ENCODE measurements around the gene EVI5L.
"Not testable (repeated sequence)": the region's sequence is repeated elsewhere in the genome, so short reads cannot be mapped to it uniquely, and the experiment has no call there.

Gene EVI5L

DNA sequence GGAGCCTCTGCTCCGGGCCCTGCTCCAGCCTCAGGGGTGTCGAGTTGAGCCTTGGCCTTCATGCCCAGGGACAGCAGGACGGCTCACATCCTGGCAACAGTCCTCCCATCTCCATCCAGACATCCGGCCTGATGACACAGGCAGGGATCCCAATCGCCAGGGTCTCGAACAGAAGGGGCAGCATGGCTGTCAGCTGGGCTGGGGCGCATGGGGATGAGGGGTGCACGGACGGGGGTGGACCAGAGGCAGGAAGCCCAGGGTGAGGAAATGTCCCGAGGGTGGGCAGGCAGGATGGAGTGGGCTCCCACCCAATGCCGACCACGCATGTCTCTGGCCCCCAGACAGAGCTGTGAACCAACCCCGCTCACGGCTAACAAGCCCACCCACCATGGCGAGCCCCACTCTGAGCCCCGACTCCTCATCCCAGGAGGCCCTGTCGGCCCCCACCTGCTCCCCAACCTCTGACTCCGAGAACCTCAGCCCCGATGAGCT lies 16.2 kb downstream of the EVI5L start:
- DNase-seq (ENCODE audit: low read depth), result no peak

DNA sequence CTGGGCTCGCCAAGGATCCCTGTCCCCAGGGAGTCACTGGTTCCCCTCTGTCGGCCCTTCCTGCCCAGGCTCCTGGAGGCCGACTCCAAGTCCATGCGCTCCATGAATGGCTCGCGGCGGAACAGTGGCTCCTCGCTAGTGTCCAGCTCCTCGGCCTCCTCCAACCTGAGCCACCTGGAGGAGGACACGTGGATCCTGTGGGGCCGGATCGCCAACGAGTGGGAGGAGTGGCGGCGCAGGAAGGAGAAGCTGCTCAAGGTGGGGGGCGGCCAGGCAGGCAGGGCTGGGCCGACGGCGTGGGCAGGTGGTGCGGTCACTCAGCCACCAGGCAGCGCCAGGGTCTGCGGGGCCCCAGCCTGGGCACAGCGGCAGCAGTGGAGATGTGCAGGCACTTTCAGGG lies 17.6 kb downstream of the EVI5L start:
- no peak for DNase-seq (ENCODE audit: low read depth)

DNA sequence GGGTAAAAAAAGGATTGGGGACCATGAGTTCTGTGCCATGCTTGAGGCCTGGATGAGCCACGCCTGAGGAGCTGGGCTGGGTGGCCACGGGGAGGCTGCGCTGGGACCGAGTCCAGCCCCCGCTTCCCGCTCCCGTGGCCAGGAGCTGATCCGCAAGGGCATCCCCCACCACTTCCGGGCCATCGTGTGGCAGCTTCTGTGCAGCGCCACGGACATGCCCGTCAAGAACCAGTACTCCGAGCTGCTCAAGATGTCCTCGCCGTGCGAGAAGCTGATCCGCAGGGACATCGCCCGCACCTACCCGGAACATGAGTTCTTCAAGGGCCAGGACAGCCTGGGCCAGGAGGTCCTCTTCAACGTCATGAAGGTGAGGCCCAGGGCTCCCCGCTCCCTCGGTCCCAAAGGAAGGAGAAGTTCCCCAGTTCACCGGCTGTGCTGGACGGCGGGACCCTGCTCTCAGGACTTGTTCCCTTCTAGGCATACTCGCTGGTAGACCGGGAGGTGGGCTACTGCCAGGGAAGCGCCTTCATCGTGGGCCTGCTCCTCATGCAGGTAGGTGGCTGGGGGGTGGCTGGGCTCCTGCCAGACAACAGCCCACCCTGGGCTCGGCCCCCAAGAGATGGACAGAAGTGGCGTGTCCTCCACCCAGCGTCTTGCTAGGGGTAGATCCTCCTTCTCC lies 18.9 kb downstream of the EVI5L start:
- DNase-seq (ENCODE audit: low read depth), result no peak

DNA sequence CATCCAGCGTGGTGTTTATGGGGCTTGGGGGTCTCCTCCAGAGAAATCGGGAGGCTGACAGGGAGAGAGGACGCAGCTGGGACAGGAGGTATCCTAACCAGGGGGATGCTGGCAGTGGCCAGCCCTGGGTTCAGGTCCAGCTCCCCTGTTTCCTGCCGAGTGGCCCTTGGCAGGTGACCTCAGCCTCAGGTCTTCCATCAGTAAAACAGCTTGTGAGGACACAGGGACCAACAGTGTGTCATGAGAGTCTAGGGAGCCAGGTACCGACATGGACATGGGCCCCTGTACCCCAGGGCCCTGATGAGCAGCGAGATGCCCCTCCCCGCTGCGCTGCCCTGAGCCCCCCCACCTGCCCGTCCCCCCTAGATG lies 19.6 kb downstream of the EVI5L start:
- DNase-seq (ENCODE audit: low read depth), result no peak

DNA sequence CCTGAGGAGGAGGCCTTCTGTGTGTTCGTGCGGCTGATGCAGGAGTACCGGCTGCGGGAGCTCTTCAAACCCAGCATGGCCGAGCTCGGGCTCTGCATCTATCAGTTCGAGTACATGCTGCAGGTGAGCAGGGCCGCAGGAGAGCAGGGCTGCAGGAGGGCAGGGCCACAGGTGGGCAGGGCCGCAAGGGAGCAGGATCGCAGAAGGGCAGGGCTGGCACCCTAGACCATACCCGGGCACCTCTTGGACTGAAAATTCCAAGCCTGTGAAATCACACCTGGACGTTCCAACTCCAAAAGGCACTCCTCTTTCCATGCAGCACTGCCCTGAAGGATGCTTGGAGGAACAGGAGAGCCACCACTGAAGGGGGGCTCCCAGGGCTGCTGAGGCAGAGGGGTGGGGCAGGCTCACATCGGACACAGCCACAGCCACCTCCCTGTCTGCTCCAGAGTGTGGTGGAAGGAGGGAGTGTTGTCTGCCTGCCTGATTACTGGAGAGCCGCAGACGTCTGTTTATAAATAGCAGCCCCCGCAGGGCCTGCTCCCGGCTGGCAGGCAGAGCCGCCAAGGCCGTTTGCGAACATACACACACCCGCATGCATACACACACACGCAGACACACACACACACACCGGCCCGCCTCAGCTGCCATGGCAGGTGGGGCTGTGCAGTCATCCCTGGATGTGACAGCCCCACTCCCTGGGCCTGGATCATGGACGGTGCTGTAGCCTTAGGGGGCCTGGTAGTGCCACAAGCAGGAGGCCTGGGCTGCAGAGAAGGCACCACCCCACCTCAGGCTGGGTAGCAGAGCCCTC lies 20.2 kb downstream of the EVI5L start:
- peak; percentile 51 for DNase-seq (ENCODE audit: low read depth)

DNA sequence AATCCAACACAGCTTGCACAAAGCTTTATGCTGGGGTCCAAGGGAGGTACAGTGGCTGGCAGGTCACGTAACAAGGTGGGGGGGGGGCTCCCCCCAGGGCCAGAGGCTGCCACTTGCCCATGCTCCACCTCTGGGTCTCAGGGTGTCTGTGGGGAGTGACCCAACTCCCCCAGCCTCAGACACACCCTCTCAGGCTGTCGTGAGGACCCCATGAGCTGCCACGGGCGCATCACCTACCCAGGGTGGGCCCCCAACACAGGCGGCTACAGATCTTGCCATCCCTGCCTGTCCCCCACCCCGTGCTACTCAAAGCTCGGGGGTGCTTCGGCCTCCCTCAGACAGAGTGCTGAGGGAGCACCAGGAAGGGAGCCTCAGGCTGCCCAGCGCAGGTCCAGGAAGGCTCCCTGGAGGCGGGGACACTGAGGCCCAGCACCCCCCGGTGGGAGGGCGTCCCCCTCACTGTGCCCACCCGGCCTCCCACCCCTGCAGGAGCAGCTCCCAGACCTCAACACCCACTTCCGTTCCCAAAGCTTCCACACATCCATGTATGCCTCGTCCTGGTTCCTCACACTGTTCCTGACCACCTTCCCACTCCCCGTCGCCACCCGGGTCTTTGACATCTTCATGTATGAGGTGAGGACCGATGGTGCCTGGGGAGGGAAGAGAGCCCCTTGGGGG lies 21.1 kb downstream of the EVI5L start:
- no peak for DNase-seq (ENCODE audit: low read depth)

DNA sequence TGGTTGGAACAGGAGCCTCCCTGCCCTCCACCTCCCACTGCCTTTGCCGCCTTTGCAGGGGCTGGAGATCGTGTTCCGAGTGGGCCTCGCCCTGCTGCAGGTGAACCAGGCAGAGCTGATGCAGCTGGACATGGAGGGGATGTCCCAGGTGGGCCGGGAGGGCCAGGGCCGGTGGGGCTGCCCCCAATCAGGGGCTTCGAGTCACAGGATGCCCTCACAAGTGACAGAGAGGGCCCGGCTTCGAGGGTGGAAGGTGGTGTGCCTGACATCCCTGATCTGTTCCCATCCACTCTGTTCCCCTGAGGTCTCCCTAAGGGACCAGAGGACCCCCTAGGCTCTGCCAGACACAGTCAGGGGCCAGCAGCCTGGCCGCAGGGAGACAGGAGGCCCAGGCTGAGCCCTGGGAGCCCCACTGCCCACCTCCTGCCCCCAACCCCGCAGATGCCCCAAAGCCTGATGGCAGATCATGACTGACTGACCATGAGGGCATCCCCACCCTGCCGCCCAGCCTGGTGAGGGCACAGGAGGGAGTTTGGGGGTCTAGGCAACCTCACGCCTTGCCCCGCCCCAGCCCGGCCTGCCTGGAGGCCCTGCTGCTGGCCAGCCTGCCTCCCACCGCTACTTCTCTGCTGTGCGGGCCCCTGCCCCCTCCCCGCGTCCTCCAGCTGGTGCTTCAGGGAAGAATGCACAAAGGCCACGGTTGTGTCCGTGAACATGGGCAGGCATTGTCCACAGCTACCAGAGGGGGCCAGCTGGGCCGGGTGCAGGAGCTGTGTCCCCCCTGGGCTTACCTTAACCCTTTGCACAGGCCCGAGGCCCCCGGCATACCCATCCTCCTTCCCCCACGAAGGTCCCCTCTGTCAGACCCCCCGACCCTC lies 21.8 kb downstream of the EVI5L start:
- no peak for DNase-seq (ENCODE audit: low read depth)

DNA sequence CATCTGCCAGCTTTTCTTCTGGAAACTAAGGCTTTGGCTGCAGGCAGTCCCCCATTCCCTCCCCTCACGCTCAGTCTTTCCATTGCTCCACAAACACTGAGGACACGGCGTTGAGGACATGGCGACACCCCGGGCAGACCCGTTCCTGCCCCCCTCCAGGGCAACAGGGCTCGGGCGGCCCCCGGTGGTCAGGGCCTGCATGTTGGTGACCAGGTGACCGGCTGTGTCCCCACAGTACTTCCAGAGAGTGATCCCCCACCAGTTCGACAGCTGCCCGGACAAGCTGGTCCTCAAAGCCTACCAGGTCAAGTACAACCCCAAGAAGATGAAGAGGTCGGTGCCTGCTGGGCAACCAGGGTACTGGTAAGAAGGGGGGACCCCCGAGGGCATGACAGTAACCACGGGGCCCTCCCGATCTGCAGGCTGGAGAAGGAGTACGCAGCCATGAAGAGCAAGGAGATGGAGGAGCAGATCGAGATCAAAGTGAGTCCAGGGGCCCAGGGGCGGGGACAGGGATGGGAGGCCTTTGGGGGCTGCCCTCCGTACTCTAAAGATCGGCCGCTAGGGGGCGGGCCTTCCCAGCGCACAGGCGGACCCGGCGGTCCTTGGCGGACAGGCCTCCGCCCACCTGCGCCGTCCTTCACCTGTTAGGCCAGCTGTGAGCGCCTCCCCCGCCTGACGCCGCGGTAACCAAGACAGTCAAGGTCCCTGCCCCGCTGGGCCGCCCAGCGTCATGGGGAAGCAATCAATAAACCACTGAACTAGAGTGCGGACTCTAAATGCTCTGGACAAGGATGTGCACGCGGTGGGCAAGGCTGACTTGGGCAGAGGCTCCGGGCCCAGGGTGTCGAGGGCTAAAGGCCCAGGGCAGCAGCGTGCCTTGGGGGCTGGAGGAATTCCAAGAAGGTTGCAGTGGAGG lies 23.1 kb downstream of the EVI5L start:
- peak; percentile 40 for DNase-seq (ENCODE audit: low read depth)

DNA sequence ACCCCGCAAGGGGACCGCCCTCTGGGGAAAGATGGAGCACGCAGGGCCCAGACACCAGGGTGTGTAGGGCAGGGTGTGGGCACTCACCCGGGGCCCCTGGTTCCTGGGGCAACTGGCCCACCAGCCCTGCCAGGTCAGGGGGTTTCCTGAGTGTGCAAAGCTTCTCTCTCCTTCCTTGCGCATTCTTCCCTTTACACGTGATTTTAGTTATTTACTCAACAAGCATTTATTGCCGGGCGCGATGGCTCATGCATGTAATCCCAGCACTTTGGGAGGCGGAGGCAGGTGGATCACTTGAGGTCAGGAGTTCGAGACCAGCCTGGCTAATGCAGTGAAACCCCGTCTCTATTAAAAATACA lies 23.7 kb downstream of the EVI5L start:
- DNase-seq (ENCODE audit: low read depth), result no peak

DNA sequence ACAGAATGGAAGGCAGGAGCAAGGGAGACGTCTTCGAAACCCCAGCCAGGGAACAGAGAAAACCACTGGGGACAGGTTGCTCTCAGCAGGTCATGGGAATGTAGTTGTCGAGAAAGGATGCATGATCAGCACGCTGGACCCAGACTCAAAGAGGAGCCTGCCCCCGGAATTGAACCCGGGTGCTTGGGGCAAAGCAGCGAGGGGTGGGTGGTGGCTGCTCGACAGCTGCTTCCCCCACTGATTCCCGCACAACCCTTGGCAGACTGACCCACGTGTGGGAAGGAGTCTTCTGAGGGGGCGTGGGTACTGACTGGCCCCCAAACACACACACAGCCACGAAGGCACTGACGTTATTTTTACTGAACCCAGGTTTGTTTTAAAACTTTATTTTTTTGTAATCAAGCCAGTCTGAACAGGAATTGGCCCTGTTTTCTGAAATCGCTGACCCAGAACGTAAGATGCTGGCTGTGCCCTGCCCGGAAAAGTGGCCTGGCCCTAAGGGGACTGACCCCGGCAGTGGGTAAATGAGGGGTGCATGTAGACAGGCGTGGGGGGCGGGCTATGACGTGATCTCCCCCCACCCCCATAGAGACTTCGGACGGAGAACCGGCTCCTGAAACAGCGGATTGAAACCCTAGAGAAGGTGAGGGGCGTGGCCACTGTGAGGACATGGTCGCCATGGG lies 25.5 kb downstream of the EVI5L start:
- DNase-seq (ENCODE audit: low read depth), result no peak

DNA sequence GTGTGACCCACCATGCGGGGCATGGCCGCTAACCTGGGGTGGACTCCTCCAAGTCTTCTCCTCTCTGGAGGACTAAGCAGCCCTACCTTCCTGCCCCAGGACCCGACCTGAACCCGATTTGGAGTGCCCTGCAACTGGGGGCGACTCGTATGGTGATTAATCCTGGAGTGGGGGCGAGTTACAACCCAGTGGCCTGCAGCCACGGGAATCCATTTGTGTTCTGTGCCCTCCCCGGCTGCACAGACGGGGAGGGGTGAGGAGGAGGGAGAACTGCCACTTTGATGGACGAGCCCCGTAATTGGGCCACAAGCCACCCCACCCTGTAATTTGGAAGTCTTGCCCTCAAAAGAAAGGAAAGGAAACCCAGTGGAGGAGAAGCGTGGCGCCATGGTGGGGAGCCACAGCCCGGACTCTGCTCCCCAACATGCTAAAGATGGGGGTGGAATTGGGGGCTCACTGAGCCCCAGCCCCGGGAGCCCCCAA lies 26.1 kb downstream of the EVI5L start:
- DNase-seq (ENCODE audit: low read depth), result no peak

DNA sequence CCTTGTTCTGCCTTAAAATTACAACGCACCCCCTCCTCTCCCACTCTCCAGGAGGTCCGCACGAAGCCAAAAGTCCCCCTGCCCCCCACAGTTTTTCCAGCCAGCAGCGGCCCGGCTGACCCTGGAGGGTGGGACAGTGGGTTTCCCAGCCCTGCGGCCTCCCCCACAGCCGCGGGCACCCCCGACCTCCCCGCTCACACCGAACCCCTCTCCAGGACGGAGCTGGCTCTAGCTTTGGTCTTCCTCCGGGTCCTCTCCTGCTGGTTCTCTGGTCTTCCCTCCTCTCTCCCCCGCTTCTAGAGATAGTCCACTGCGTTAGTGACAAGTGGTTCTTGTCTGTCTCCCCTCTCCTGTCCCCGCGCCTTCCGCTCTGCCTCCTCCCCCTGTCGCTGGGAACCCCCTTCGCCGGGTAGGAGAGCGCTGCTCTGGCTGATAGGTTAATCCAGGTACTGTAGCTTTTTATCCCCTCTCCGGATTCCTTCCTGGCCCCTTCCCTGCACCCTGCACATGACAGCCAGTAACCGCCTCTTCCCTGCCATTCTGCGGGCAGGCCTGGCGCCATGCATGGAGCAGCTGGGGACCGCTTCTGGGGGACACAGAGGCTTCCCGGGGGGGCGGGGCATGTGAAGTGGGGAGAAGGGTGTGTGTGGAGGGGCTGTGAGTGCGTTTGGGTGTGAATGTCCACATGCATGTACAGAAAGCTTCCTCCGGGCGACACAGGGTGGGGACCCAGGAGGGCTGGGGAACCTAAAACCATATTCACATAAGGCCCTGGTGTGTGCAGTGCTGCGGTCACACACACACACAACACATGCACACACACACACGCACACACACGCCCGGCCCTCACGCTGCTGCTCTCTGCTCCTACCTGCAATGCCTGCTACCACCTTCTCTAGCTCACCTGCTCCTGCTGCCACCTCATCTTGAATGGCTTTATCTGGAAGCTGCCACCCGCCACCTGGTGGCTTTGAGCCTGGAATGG lies 27.0 kb downstream of the EVI5L start:
- DNase-seq (ENCODE audit: low read depth), result no peak

DNA sequence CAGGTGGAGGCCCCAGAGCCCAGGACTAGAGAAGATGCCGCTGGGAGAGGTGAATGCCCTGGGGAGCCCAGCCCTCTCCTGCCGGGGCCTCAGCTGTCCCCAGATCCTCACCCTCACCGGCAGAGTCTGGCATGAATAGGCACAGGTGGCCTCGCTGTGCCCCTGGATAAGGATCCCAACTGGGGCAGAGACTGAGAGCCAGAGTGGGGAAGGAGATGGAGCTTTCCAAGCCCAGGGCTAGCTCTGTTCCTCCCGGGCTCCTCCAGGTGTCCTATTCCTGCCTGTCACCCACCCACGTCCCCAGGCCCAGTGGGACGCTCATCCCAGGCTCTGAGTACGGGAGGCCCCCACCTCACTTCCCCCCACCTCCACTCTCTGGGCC lies 27.7 kb downstream of the EVI5L start:
- no peak for DNase-seq (ENCODE audit: low read depth)

DNA sequence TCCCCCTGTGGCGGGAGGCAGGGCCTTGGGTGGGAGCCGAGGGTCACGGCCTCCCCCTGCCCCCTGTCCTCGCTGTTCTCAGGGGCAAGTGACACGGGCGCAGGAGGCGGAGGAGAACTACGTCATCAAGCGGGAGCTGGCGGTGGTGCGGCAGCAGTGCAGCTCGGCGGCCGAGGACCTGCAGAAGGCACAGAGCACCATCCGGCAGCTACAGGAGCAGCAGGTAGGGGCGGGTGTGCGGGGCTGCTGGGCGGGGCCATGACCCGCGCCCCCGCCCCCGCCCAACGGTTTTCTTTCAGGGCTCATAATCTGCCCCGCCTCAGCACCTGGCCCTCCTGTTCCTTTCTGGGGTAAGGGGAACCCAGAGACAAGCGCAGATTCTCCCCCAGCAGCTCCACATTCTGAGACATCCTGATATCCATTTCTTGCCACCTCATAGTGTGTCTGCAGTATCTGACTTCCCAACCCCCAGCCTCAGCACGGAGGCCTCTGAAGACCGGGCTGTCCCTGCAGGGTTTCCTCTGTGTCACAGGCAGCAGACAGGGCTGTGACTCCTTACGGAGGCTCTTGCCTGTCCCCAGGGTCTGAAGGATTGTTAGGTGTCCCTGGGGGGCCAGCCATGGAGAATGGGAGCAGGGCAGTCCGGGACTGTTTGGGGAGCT lies 28.2 kb downstream of the EVI5L start:
- no peak for DNase-seq (ENCODE audit: low read depth)

DNA sequence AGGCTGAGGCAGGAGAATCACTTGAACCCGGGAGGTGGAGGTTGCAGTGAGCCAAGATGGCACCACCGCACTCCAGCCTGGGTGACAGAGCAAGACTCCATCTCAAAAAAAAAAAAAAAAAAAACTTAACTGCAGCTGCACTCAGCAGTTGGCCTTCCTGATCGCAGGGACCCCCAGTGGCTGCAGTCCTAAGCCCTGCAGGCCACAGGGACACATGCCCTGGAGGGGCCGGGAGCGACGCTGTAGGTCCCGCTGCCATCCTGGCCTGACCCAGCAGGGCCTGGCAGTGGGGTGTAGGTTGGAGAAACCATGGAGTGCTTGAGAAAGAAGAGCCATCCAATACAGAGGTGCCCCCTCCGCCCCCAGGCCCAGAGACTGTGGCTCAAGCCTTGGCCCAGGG lies 29.1 kb downstream of the EVI5L start:
- not testable (repeated sequence) for DNase-seq (ENCODE audit: low read depth)

DNA sequence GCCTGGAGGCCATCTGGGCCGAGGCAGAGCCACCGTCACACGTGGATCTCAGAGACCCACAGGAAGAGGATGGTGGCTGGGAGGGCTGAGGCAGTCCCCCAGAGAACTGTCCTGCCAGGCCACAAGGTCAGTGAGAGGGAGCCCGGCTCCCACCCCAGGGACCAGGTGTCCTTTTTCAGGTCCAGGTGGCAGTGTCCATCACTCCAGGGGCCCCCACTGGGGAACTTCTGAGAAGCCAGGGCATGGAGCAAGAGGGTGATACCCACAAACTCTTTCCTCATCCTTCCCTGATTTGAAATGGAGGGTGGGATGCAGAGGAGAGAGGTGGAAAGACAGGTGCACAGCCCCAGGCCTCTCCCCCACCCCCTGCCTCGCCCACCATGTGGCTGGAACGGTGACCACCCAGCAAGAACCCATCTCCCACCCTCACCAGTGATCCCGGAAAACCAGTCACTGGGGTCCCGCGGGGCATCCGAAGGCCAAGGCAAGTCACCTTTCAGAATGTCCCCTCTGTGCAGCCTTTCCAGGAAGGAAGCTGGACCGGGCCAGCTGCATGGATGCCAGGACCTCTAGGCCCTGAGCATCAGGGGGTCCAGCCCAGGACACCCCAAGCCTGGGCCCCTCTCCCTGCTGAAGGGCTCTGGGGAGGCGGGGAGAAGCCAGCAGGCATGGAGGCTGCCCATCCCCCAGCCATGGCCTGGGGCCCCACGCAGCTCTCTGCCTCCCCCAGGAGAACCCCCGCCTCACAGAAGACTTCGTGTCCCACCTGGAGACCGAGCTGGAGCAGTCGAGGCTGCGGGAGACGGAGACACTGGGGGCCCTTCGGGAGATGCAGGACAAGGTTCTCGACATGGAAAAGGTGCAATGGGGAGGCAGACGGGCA lies 30.1 kb downstream of the EVI5L start:
- no peak for DNase-seq (ENCODE audit: low read depth)
